Nephron progenitor cell (in vitro differentiated cells): ENCODE measurements around the gene CGREF1.

Source experiments
- DNase-seq: peaks from one replicate; pipeline ENCODE4 v3.0.0; 2021
- H3K27ac Mint-ChIP-seq: 2 replicates; pipeline ENCODE4 v1.8.0; 2021; ENCODE audit warnings: mild to moderate bottlenecking, moderate library complexity, mixed read lengths
- H3K27me3 Mint-ChIP-seq: 2 replicates; pipeline ENCODE4 v1.8.0; 2021; ENCODE audit warnings: mild to moderate bottlenecking, low read depth, mixed read lengths; ENCODE audit not compliant: poor library complexity
- H3K36me3 Mint-ChIP-seq: 2 replicates; pipeline ENCODE4 v1.8.0; 2021; ENCODE audit warnings: low read depth, mixed read lengths
- H3K4me1 Mint-ChIP-seq: 2 replicates; pipeline ENCODE4 v1.8.0; 2021; ENCODE audit warnings: mixed read lengths
- H3K4me3 Mint-ChIP-seq: 2 replicates; pipeline ENCODE4 v1.8.0; 2021; ENCODE audit warnings: mild to moderate bottlenecking, moderate library complexity, mixed read lengths
- H3K9me3 Mint-ChIP-seq: 2 replicates; pipeline ENCODE4 v1.8.0; 2021; ENCODE audit warnings: mild to moderate bottlenecking, moderate library complexity, mixed read lengths
- TF ChIP-seq, protein P1 (sequence below): fragments of 200-600 bp; sonication (generic); IDR thresholded peaks from 2 replicates; pipeline ENCODE4 v1.5.0; 2021; ENCODE audit warnings: antibody characterized with exemption

CGREF1 gene

GRCh38 chr2:27059141-27059820 is 59.6 kb downstream of the CGREF1 start:
- no peak for DNase-seq
- Mint-ChIP-seq H3K4me1 (no peaks in the 10 kb centered on the region), H3K4me3 (no peak overlapping the region), H3K27me3 (no peaks in the 10 kb centered on the region), H3K36me3 (peaks cover 62% of the 10 kb centered on the region), H3K9me3 (no peaks in the 10 kb centered on the region), H3K27ac (peak overlapping the region; percentile 48)
- TF ChIP-seq, protein P1, sequence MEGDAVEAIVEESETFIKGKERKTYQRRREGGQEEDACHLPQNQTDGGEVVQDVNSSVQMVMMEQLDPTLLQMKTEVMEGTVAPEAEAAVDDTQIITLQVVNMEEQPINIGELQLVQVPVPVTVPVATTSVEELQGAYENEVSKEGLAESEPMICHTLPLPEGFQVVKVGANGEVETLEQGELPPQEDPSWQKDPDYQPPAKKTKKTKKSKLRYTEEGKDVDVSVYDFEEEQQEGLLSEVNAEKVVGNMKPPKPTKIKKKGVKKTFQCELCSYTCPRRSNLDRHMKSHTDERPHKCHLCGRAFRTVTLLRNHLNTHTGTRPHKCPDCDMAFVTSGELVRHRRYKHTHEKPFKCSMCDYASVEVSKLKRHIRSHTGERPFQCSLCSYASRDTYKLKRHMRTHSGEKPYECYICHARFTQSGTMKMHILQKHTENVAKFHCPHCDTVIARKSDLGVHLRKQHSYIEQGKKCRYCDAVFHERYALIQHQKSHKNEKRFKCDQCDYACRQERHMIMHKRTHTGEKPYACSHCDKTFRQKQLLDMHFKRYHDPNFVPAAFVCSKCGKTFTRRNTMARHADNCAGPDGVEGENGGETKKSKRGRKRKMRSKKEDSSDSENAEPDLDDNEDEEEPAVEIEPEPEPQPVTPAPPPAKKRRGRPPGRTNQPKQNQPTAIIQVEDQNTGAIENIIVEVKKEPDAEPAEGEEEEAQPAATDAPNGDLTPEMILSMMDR = no peak

DNA sequence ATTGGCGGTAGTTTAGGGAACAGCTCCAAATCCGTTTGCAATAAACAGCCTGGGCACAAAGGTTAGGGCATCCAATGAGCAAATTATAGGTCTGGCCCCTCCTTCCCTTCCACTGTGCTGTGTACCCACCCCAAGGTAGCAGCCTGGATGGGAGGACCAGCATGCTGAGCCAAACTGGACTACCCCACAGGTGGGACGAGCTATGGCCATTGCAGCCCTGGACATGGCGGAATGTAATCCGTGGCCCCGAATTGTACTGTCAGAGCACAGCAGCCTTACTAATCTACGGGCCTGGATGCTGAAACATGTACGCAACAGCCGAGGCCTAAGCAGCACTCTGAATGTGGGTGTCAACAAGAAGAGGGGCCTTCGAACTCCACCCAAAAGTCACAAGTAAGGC is 60.7 kb downstream of the CGREF1 start:
- H3K9me3 Mint-ChIP-seq = no peaks in the 10 kb centered on the region
- no peak overlapping the region for H3K4me3 Mint-ChIP-seq
- H3K4me1 Mint-ChIP-seq = peaks cover 2% of the 10 kb centered on the region
- H3K36me3 Mint-ChIP-seq = peaks cover 61% of the 10 kb centered on the region
- H3K27ac Mint-ChIP-seq = no peak overlapping the region
- TF ChIP-seq, protein P1 = no peak
- DNase-seq = no peak
- no peaks in the 10 kb centered on the region for H3K27me3 Mint-ChIP-seq

- Mint-ChIP-seq H3K27ac (no peak overlapping the region), H3K4me3 (no peak overlapping the region), H3K27me3 (no peaks in the 10 kb centered on the region), H3K36me3 (peaks cover 55% of the 10 kb centered on the region), H3K4me1 (peaks cover 11% of the 10 kb centered on the region), H3K9me3 (no peaks in the 10 kb centered on the region)
- TF ChIP-seq, protein P1 = no peak
- DNase-seq = no peak
Observed at GRCh38 chr2:27057184-27057583, 61.7 kb downstream of the CGREF1 start.

DNA sequence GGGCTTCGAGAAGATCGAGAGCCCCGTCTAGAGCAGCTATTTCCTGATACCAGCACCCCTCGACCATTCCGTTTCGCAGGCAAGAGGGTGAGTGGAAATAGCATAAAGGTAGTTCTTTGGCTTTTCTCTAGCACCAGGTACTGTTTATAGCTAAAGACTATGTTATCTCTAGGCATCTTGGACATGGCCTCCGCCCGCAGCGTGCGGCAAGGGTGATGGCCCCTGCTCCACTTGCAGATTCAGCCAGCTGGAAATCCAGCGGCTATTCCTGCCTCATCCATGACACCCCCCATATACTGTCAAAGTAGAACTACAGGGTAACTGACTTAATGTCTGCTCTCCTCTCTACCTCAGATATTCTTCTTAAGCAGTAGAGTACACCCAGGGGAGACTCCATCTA is 64.2 kb downstream of the CGREF1 start:
- Mint-ChIP-seq H3K4me3 (no peak overlapping the region), H3K27ac (no peak overlapping the region), H3K4me1 (peaks cover 15% of the 10 kb centered on the region), H3K27me3 (peaks cover 14% of the 10 kb centered on the region), H3K9me3 (peaks cover 7% of the 10 kb centered on the region), H3K36me3 (peaks cover 48% of the 10 kb centered on the region)
- no peak for DNase-seq
- TF ChIP-seq, protein P1 = no peak

DNA sequence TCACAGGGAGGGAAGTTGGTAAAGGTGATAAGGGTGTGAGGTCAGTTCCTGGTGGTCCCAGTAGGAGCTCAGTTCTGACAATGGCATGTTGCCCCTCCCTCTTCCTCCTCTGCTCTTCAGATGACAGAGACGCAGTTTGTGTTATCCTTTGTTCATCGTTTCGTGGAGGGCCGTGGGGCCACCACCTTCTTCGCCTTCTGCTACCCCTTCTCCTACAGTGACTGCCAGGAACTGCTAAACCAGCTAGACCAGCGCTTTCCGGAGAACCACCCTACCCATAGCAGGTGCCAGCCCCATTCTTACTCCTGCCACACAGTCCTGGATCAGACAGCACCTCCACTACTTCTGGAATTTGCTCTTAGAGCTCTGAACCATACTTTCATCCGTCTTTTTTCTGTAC is 65.2 kb downstream of the CGREF1 start:
- Mint-ChIP-seq H3K36me3 (peaks cover 39% of the 10 kb centered on the region), H3K27me3 (peaks cover 14% of the 10 kb centered on the region), H3K4me3 (no peak overlapping the region), H3K9me3 (peaks cover 7% of the 10 kb centered on the region), H3K4me1 (peaks cover 22% of the 10 kb centered on the region), H3K27ac (no peak overlapping the region)
- TF ChIP-seq, protein P1 = no peak
- DNase-seq = no peak

DNA sequence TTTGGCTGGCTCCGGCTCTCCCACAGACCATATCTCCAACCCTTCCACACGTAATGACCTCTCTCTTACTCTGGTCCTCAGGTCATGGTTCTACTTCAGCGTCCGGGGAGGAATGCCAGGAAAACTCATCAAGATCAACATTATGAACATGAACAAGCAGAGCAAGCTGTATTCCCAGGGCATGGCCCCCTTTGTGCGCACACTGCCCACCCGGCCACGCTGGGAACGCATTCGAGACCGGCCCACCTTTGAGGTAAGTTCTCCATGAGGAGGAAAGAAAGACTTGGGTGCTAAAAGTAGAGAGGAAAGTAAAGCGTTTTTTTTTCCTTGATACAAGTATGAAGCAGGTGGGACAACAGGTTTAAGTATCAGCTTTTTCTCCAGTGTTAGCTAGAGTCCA is 65.6 kb downstream of the CGREF1 start:
- no peak overlapping the region for H3K27ac Mint-ChIP-seq
- no peak for DNase-seq
- peak overlapping the region; percentile 94 for H3K4me3 Mint-ChIP-seq
- peaks cover 34% of the 10 kb centered on the region for H3K36me3 Mint-ChIP-seq
- H3K4me1 Mint-ChIP-seq = peaks cover 22% of the 10 kb centered on the region
- peaks cover 14% of the 10 kb centered on the region for H3K27me3 Mint-ChIP-seq
- TF ChIP-seq, protein P1 = no peak
- peaks cover 9% of the 10 kb centered on the region for H3K9me3 Mint-ChIP-seq
